GM12873 (cell line): ENCODE data around the gene HERPUD2.

ENCODE experiments used
- CTCF ChIP-seq: IDR thresholded peaks from 2 replicates; pipeline ENCODE4 v1.5.1; 2012; ENCODE audit warnings: low read depth, mild to moderate bottlenecking, moderate library complexity, low read length, control low read depth; ENCODE audit not compliant: insufficient read depth; ENCODE audit errors: missing control alignments

Gene HERPUD2

GRCh38 chr7:35694784-35695472, at the start of gene HERPUD2:
TSS of gene HERPUD2 (minus strand) at chr7:35695135. CDS start at chr7:35694330, 805 bp downstream.
- no peak for TF ChIP-seq CTCF

GRCh38 chr7:35738889-35739288, 44.0 kb upstream of the HERPUD2 start:
- TF ChIP-seq CTCF = no peak

GRCh38 chr7:35736725-35737124, 41.8 kb upstream of the HERPUD2 start:
- TF ChIP-seq CTCF = no peak

GRCh38 chr7:35735396-35735795, 40.5 kb upstream of the HERPUD2 start:
- TF ChIP-seq CTCF = no peak

- no peak for TF ChIP-seq CTCF
These were observed 39.1 kb upstream of the HERPUD2 start for GRCh38 chr7:35734001-35734483.

GRCh38 chr7:35731349-35731748, 36.4 kb upstream of the HERPUD2 start:
- no peak for TF ChIP-seq CTCF

- no peak for TF ChIP-seq CTCF
These were observed 34.3 kb upstream of the HERPUD2 start for GRCh38 chr7:35729061-35729783.
